PC-3 (cell line): ENCODE measurements around the gene METTL8. TPM values are rescaled to one million over a fixed set of nuclear protein-coding genes. Genes with fewer than 3 reads are reported as not detected.

Experiments used
- ATAC-seq: fragments of 200-7000 bp; cut with Tn5 transposase; 2 replicates; pipeline ENCODE4 v1.9.1; 2020; ENCODE audit warnings: mild to moderate bottlenecking, moderate library complexity
- BruUV-seq: library from RNA; stranded (reverse); fragments of 400-500 nt; replicated peaks from 2 replicates; lab custom pipeline; 2021; lab: Mats Ljungman, UMichigan
- CTCF ChIA-PET: fragments of 300-600 bp; sonication (Branson Sonifier 250); formaldehyde crosslinking; loops from one replicate; lab custom pipeline; 2022; ENCODE audit warnings: antibody characterized with exemption; lab: Charles Lee
- POLR2A ChIA-PET: fragments of 300-600 bp; sonication (Branson Sonifier 250); formaldehyde crosslinking; loops from one replicate; lab custom pipeline; 2022; ENCODE audit warnings: antibody characterized with exemption; ENCODE audit not compliant: unreplicated experiment; lab: Charles Lee
- DNase-seq: peaks from one replicate; pipeline ENCODE4 v3.0.0-alpha.2; 2015
- H2AFZ ChIP-seq: fragments of 300-600 bp; sonication (generic); 2 replicates; pipeline ENCODE4 v1.6.0; 2016; ENCODE audit warnings: antibody characterized with exemption, low read length
- H3F3A ChIP-seq: fragments of 300-600 bp; sonication (generic); one replicate; pipeline ENCODE4 v1.6.0; 2017; ENCODE audit warnings: antibody characterized with exemption, low read length, control low read depth, mild to moderate bottlenecking; ENCODE audit not compliant: unreplicated experiment
- H3K27ac ChIP-seq: fragments of 300-600 bp; sonication (generic); 2 replicates; pipeline ENCODE4 v1.5.1; 2016; ENCODE audit warnings: mild to moderate bottlenecking, low read length
- H3K27me3 ChIP-seq: fragments of 300-600 bp; sonication (generic); 2 replicates; pipeline ENCODE4 v1.6.1; 2016; ENCODE audit warnings: low read length, mixed read lengths
- H3K36me3 ChIP-seq: fragments of 300-600 bp; sonication (generic); 2 replicates; pipeline ENCODE4 v1.6.1; 2016; ENCODE audit warnings: low read depth, mixed run types, low read length, mixed read lengths
- H3K4me1 ChIP-seq: fragments of 300-600 bp; sonication (generic); 2 replicates; pipeline ENCODE4 v1.5.1; 2016; ENCODE audit warnings: low read length; ENCODE audit not compliant: insufficient read depth
- H3K4me2 ChIP-seq: fragments of 300-600 bp; sonication (generic); 2 replicates; pipeline ENCODE4 v1.6.0; 2016; ENCODE audit warnings: low read length
- H3K4me3 ChIP-seq: fragments of 300-600 bp; sonication (generic); 2 replicates; pipeline ENCODE4 v1.5.1; 2016; ENCODE audit warnings: mild to moderate bottlenecking, low read length, mixed read lengths
- H3K79me2 ChIP-seq: fragments of 300-600 bp; sonication (generic); 2 replicates; pipeline ENCODE4 v1.6.1; 2017; ENCODE audit warnings: low read length, mixed read lengths
- H3K9ac ChIP-seq: fragments of 300-600 bp; sonication (generic); 2 replicates; pipeline ENCODE4 v1.6.0; 2016; ENCODE audit warnings: mild to moderate bottlenecking, low read length
- H3K9me2 ChIP-seq: fragments of 300-600 bp; sonication (generic); replicated peaks from 2 replicates; pipeline ENCODE4 v1.6.1; 2016; ENCODE audit warnings: mixed run types, low read length, mixed read lengths
- H3K9me3 ChIP-seq: fragments of 300-600 bp; sonication (generic); 2 replicates; pipeline ENCODE4 v1.6.1; 2016; ENCODE audit warnings: low read length, mixed read lengths
- H4K20me1 ChIP-seq: fragments of 300-600 bp; sonication (generic); 2 replicates; pipeline ENCODE4 v1.6.1; 2016; ENCODE audit warnings: low read length, mixed read lengths
- CTCF ChIP-seq: fragments of 300-600 bp; sonication (generic); conservative IDR thresholded peaks from 2 replicates; pipeline ENCODE4 v1.5.1; 2017; ENCODE audit warnings: antibody characterized with exemption, low read depth, mild to moderate bottlenecking, low read length
- EZH2 ChIP-seq: fragments of 300-600 bp; sonication (generic); IDR thresholded peaks from one replicate; pipeline ENCODE4 v1.6.1; 2017; ENCODE audit warnings: antibody characterized with exemption, mild to moderate bottlenecking, low read length; ENCODE audit not compliant: unreplicated experiment
- EZH2phosphoT487 ChIP-seq: fragments of 300-600 bp; sonication (generic); IDR thresholded peaks from 2 replicates; pipeline ENCODE4 v1.6.1; 2018; ENCODE audit warnings: mild to moderate bottlenecking, antibody characterized with exemption, low read length, borderline replicate concordance
- intact Hi-C: fragments of 100-400 bp; cut with micrococcal nuclease; formaldehyde crosslinking; loops from 2 replicates; pipeline ENCODE4 v1.9.0; 2023
- total RNA-seq: library from RNA; depleted of rRNA; stranded (reverse); fragments of >200 nt; gene quantifications from 2 replicates; pipeline ENCODE4 v1.2.3, GENCODE V29; 2014

The METTL8 gene
- total RNA-seq, 1 experiment from 2014 or later: 10.8 TPM

- no peak overlapping the region for H3K27ac ChIP-seq
- DNase-seq (no peak), ATAC-seq (no peak)
- H2AFZ ChIP-seq: no peak overlapping the region
- H3K9me3 ChIP-seq: no peaks in the 10 kb centered on the region
- H3K9ac ChIP-seq: no peak overlapping the region
- H3K4me2 ChIP-seq: no peak overlapping the region
- H3K36me3 ChIP-seq: peaks cover 5% of the 10 kb centered on the region; the same call in 1 of the 2 replicates
- no peaks in the 10 kb centered on the region for H3K79me2 ChIP-seq
- no peaks in the 10 kb centered on the region for H3K9me2 ChIP-seq
- no peak for TF ChIP-seq EZH2
- no peak for TF ChIP-seq CTCF
- no peak for TF ChIP-seq EZH2phosphoT487
- H3F3A ChIP-seq: no peaks in the 10 kb centered on the region
- no peaks in the 10 kb centered on the region for H4K20me1 ChIP-seq
- no TSS peak for BruUV-seq
- no peaks in the 10 kb centered on the region for H3K27me3 ChIP-seq
- ChIA-PET CTCF (no interaction called here), POLR2A (no interaction called here)
- intact Hi-C loops: no loop called here
- peaks cover 15% of the 10 kb centered on the region; the same call in 1 of the 2 replicates for H3K4me1 ChIP-seq
- no peak overlapping the region for H3K4me3 ChIP-seq
Observed at GRCh38 chr2:171482308-171482707, 48.5 kb upstream of the METTL8 start.

- Histone ChIP-seq H3K4me3 (no peak overlapping the region), H3K9me2 (no peaks in the 10 kb centered on the region), H3K27ac (no peak overlapping the region), H3K36me3 (peaks cover 5% of the 10 kb centered on the region; the same call in 1 of the 2 replicates), H3K4me2 (no peak overlapping the region), H3F3A (no peaks in the 10 kb centered on the region), H3K9me3 (no peaks in the 10 kb centered on the region), H3K4me1 (peaks cover 15% of the 10 kb centered on the region; the same call in 1 of the 2 replicates), H2AFZ (no peak overlapping the region), H3K9ac (no peak overlapping the region), H3K79me2 (no peaks in the 10 kb centered on the region), H4K20me1 (no peaks in the 10 kb centered on the region), H3K27me3 (no peaks in the 10 kb centered on the region)
- ChIA-PET POLR2A (no interaction called here), CTCF (no interaction called here)
- TF ChIP-seq CTCF: no peak
- TF ChIP-seq EZH2: no peak
- no peak for TF ChIP-seq EZH2phosphoT487
- ATAC-seq (no peak), DNase-seq (no peak)
- intact Hi-C loops: no loop called here
- BruUV-seq: no TSS peak
Observed at GRCh38 chr2:171480908-171481307, 47.1 kb upstream of the METTL8 start.

- Histone ChIP-seq H3K4me1 (peaks cover 15% of the 10 kb centered on the region; the same call in 1 of the 2 replicates), H3K4me3 (no peak overlapping the region), H3K9ac (no peak overlapping the region), H3K79me2 (no peaks in the 10 kb centered on the region), H3F3A (no peaks in the 10 kb centered on the region), H3K27ac (no peak overlapping the region), H2AFZ (no peak overlapping the region), H3K27me3 (no peaks in the 10 kb centered on the region), H3K9me3 (no peaks in the 10 kb centered on the region), H3K36me3 (peaks cover 5% of the 10 kb centered on the region; the same call in 1 of the 2 replicates), H4K20me1 (no peaks in the 10 kb centered on the region), H3K9me2 (no peaks in the 10 kb centered on the region), H3K4me2 (no peak overlapping the region)
- intact Hi-C loops: no loop called here
- POLR2A ChIA-PET: no interaction called here
- BruUV-seq: no TSS peak
- CTCF ChIA-PET: no interaction called here
- DNase-seq: peak; percentile 50
- TF ChIP-seq EZH2phosphoT487 (no peak), CTCF (no peak), EZH2 (no peak)
- ATAC-seq: no peak
Observed at GRCh38 chr2:171479154-171479814, 45.5 kb upstream of the METTL8 start.
